ENCODE data around the gene KANSL1L. TPM values are rescaled to one million over a fixed set of nuclear protein-coding genes. Genes with fewer than 3 reads are reported as not detected.

KANSL1L gene
- total and polyA plus RNA-seq, 10 of the 15 experiments (the other 5 are each of a cell fraction or from before 2014, with no cell fraction given), result 1.2 to 9.5 (median 3.7) TPM

GRCh38 chr2:210028178-210028577 is 143.0 kb downstream of the KANSL1L start:
- no peaks in the 10 kb centered on the region for H3K9me3 ChIP-seq (replicated peaks; ENCODE audit: control insufficient read depth, insufficient read depth, low read length)
- no peak overlapping the region for H2AFZ ChIP-seq (ENCODE audit: control insufficient read depth, low read depth, low read length)
- SMC1A ChIA-PET (ENCODE audit: uncharacterized antibody, unreplicated experiment), result interaction anchor here (1.4 kb wide), 1 partner anchor 19 kb away, joined by 3 read pairs; no protein-coding TSS in a partner anchor
- FAIRE-seq (no peak), DNase-seq (ENCODE audit: low read depth, low spot score) (no peak), ATAC-seq (no peak)
- no peaks in the 10 kb centered on the region for H3K4me1 ChIP-seq (ENCODE audit: control insufficient read depth, insufficient read depth, low read length)
- POLR2A ChIA-PET, result no interaction called here
- BruUV-seq (replicated peaks), result no TSS peak
- in situ Hi-C loops (cut with MboI) (no loop called here), intact Hi-C loops (cut with micrococcal nuclease; ENCODE audit: unreplicated experiment) (no loop called here)
- 98% methylated on average over 2 of the region's 2 CpGs for WGBS (ENCODE audit: insufficient coverage, insufficient replicate concordance, low lambda C conversion rate, missing lambda C conversion rate)
- H3K4me2 ChIP-seq (ENCODE audit: control insufficient read depth, insufficient read depth), result no peak overlapping the region
- no peak overlapping the region for H3K4me3 ChIP-seq
- RAD21 ChIA-PET (ENCODE audit: unreplicated experiment), result interaction anchor here (1.2 kb wide), 1 partner anchor 165 kb away, joined by 3 read pairs; no protein-coding TSS in a partner anchor
- H3K27ac ChIP-seq (ENCODE audit: control insufficient read depth, insufficient read depth), result no peak overlapping the region
- H4K20me1 ChIP-seq (ENCODE audit: control insufficient read depth, insufficient read depth), result no peaks in the 10 kb centered on the region
- CTCF ChIA-PET, result interaction anchor here (0.7 to 1.1 kb wide), 2 partner anchors 30 to 348 kb away, joined by 3 to 4 read pairs; no protein-coding TSS in a partner anchor
- no peaks in the 10 kb centered on the region for H3K79me2 ChIP-seq (ENCODE audit: control insufficient read depth, insufficient read depth, low read length)
- no peak overlapping the region for H3K9ac ChIP-seq (ENCODE audit: control insufficient read depth, insufficient read depth, low read length)
- no peaks in the 10 kb centered on the region for H3K27me3 ChIP-seq (replicated peaks in 1 of 2; ENCODE audit: control insufficient read depth in 2 of 2, insufficient read depth in 2 of 2, low read length in 1 of 2)
- H3K36me3 ChIP-seq (ENCODE audit: control insufficient read depth in 2 of 2, insufficient read depth in 2 of 2, low read length in 1 of 2), result peaks cover 0 to 15% of the 10 kb centered on the region in 2 experiments; a peak in 1 of 4 replicates
- TF ChIP-seq IKZF1 (conservative IDR thresholded peaks at IDR 0.05), result no peak
- TF ChIP-seq LARP7 (IDR thresholded peaks at IDR 0.05), result no peak
- no peak for TF ChIP-seq ZNF384 (IDR thresholded peaks at IDR 0.05; ENCODE audit: borderline replicate concordance, low read depth, low read length)
- no peak for TF ChIP-seq CEBPZ (IDR thresholded peaks at IDR 0.05; ENCODE audit: low read depth, low read length)
- TF ChIP-seq NBN (IDR thresholded peaks at IDR 0.05), result no peak
- TF ChIP-seq IKZF2 (IDR thresholded peaks at IDR 0.05), result no peak
- no peak for TF ChIP-seq CBX3 (IDR thresholded peaks at IDR 0.05; ENCODE audit: borderline replicate concordance, low read depth)
- no peak for TF ChIP-seq POLR2A (IDR thresholded peaks at IDR 0.05; ENCODE audit: low read depth, low read length)
- TF ChIP-seq SMC3 (IDR thresholded peaks at IDR 0.05; ENCODE audit: borderline replicate concordance, low read length), result no peak
- TF ChIP-seq KLF5 (IDR thresholded peaks at IDR 0.05; ENCODE audit: partially characterized antibody), result no peak
- no peak for TF ChIP-seq EGR1 (IDR thresholded peaks at IDR 0.05; ENCODE audit: borderline replicate concordance in 1 of 2, low read depth in 2 of 2, low read length in 2 of 2)
- TF ChIP-seq BCLAF1 (IDR thresholded peaks at IDR 0.05), result no peak
- no peak for TF ChIP-seq CUX1 (IDR thresholded peaks at IDR 0.05; ENCODE audit: insufficient replicate concordance, low read depth, low read length)
- TF ChIP-seq TBL1XR1 (IDR thresholded peaks at IDR 0.05; ENCODE audit: low read depth, low read length), result no peak
